Measurements from ENCODE around the gene SAMD4A. TPM values are rescaled to one million over a fixed set of nuclear protein-coding genes. Genes with fewer than 3 reads are reported as not detected.
A peak's percentile ranks its signal among the peaks of the same experiment; 100 is the strongest.

Gene SAMD4A
- total and polyA plus RNA-seq, 10 donors = 2.3 to 31.0 (median 21.2) TPM

DNA sequence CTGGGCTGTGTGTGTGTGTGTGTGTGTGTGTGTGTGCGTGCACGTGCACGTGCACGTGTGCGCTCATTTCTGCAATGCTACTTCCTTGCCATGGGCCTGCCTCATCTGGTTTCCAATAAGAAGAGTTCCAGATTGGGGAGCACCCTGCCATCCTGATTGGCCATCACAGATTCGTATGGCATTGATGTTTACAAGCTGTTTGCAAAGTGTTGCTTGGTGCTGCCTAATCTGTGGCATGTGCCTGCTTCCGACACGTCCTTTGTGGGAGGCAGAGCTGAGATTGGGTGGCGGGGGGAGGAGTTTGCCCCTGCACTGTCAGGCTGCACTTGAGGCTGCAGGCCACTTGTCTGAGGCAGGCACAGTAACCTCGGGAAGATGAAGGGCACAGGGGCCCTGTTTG, 39.2 kb downstream of the SAMD4A start:
- Histone ChIP-seq H3K27me3 (replicated peaks in 1 of 7) (no peaks in the 10 kb centered on the region), H3K4me3 (no peak overlapping the region), H3K9me3 (no peaks in the 10 kb centered on the region), H3K36me3 (no peaks in the 10 kb centered on the region), H3K27ac (peak overlapping the region in 3 of 8 donors; percentile 28 to 38 (median 32)), H3K4me1 (peaks cover 0 to 16% (median 13%) of the 10 kb centered on the region in 6 donors)
- 63 to 77% (median 74%) methylated on average over 10 of the region's 10 CpGs for WGBS, 5 donors
- TF ChIP-seq POLR2AphosphoS5 (IDR thresholded peaks at IDR 0.05) = peak in 2 of 3 donors; percentile 42
- TF ChIP-seq, protein P1, sequence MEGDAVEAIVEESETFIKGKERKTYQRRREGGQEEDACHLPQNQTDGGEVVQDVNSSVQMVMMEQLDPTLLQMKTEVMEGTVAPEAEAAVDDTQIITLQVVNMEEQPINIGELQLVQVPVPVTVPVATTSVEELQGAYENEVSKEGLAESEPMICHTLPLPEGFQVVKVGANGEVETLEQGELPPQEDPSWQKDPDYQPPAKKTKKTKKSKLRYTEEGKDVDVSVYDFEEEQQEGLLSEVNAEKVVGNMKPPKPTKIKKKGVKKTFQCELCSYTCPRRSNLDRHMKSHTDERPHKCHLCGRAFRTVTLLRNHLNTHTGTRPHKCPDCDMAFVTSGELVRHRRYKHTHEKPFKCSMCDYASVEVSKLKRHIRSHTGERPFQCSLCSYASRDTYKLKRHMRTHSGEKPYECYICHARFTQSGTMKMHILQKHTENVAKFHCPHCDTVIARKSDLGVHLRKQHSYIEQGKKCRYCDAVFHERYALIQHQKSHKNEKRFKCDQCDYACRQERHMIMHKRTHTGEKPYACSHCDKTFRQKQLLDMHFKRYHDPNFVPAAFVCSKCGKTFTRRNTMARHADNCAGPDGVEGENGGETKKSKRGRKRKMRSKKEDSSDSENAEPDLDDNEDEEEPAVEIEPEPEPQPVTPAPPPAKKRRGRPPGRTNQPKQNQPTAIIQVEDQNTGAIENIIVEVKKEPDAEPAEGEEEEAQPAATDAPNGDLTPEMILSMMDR (IDR thresholded peaks at IDR 0.05 in 8 of 11, conservative IDR thresholded peaks at IDR 0.05 in 3 of 11) = no peak
- DNase-seq = no peak
- intact Hi-C loops (cut with DNase I; ENCODE audit: low total_unique reads) = no loop called here

DNA sequence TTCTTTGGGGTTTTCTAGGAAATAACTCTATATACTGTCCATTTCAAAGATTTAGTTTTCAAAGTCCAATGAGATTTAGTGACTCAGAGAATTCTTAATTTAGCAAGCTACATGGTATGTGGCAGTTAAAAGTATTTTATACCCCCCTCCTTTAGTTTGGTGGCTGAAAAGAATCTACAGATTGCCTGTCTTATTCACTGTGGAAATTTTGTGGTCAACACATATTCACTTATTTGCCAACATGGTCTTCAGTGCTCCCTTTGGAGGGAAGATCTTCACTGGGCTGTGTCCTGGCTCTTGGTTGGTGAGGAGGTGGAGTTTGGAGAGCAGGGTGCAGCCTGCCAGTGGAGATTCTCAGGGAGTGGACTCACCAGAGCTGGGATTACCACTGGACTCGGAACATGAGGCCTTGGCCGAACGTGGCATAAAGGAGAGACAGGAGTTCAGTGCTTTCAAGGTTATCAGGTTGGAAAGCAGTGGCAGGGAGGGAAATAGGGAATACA, 39.8 kb downstream of the SAMD4A start:
- no peak for DNase-seq
- Histone ChIP-seq H3K27ac (peak overlapping the region in 6 of 8 donors; percentile 11 to 56 (median 30)), H3K27me3 (replicated peaks in 1 of 7) (no peaks in the 10 kb centered on the region), H3K36me3 (no peaks in the 10 kb centered on the region), H3K9me3 (no peaks in the 10 kb centered on the region), H3K4me3 (no peak overlapping the region), H3K4me1 (peaks cover 0 to 19% (median 14%) of the 10 kb centered on the region in 6 donors)
- no peak for TF ChIP-seq POLR2AphosphoS5 (IDR thresholded peaks at IDR 0.05)
- no peak for TF ChIP-seq POLR2A (IDR thresholded peaks at IDR 0.05)
- TF ChIP-seq, protein P1 (IDR thresholded peaks at IDR 0.05 in 8 of 11, conservative IDR thresholded peaks at IDR 0.05 in 3 of 11) = no peak
- WGBS, 5 donors = 70 to 87% (median 80%) methylated on average over 3 of the region's 3 CpGs
- intact Hi-C loops (cut with DNase I; ENCODE audit: low total_unique reads) = no loop called here

DNA sequence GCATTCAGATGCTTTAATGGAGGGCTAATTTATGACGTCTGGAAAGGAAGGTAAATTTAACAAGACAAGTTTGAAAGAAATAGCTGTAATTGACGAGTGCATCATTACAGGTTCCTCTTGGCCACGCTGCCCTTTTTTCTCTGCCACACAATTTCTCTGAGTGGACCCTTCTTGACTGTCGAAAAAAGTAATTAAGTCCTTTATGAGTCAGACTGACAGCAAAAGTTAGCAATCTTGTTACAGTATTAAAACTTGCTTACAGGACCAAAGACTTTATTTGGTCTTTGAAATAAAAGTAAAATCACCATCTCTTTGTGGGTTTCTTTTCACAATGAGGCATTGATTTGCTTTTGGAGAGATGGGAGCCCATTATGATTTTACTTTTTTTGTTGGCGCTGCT, 42.6 kb downstream of the SAMD4A start:
- Histone ChIP-seq H3K27me3 (replicated peaks in 1 of 7) (no peaks in the 10 kb centered on the region), H3K4me3 (no peak overlapping the region), H3K9me3 (no peaks in the 10 kb centered on the region), H3K27ac (no peak overlapping the region), H3K4me1 (peaks cover 0 to 19% (median 14%) of the 10 kb centered on the region in 6 donors), H3K36me3 (no peaks in the 10 kb centered on the region)
- no peak for DNase-seq
- intact Hi-C loops (cut with DNase I; ENCODE audit: low total_unique reads) = no loop called here
- TF ChIP-seq POLR2AphosphoS5 (IDR thresholded peaks at IDR 0.05) = no peak
- TF ChIP-seq, protein P1 (IDR thresholded peaks at IDR 0.05 in 8 of 11, conservative IDR thresholded peaks at IDR 0.05 in 3 of 11) = no peak
- no peak for TF ChIP-seq POLR2A (IDR thresholded peaks at IDR 0.05)
- WGBS, 5 donors = 69 to 82% (median 76%) methylated on average over 5 of the region's 5 CpGs

DNA sequence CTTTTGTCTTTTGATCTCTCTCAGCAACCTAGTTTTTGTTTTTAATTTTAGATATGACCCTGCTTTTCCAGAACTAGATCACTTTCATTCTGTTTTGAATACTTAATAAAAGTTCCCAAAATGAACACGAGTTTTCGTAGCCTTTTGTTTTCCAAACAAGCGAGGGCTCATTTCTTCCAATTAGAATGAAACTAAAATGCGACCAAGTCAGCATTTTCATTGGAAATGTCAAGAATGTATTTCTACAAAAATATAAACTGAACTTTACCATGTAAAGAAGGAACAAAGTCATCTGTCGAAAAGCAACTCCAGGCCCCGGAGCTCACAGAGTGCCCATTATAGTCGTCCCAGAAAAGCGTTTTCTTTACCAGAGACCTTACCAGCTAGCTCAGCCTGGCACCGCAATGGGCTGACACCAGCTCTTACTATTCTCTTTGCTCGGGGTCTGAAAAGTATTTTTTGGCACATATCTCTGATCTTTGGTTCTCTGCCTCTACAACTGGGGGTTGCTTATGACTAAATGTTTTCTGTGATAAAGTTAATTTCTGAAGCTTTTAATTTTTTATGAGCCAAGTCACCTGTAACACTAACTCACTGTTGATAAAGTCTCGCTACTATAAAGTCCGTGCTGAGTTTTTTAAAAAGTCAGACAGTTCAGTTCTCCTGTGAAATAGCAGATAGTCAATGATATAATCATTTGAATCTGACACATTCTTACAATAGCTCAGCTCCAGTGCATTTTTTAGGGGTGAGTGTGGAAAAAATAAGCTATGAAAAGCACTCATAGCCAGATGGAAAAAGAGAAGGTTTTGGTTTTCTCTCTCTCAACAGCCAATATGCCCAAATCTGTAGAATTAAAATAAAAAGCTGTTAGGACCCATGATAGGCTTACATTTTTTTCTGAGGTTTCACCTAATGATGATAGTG, 43.4 kb downstream of the SAMD4A start:
- Histone ChIP-seq H3K9me3 (no peaks in the 10 kb centered on the region), H3K4me1 (peaks cover 0 to 18% (median 14%) of the 10 kb centered on the region in 6 donors), H3K36me3 (no peaks in the 10 kb centered on the region), H3K4me3 (no peak overlapping the region), H3K27ac (peak overlapping the region in 1 of 8 donors; percentile 0), H3K27me3 (replicated peaks in 1 of 7) (no peaks in the 10 kb centered on the region)
- intact Hi-C loops (cut with DNase I; ENCODE audit: low total_unique reads) = no loop called here
- TF ChIP-seq POLR2A (IDR thresholded peaks at IDR 0.05) = no peak
- 86 to 91% (median 91%) methylated on average over 12 of the region's 12 CpGs for WGBS, 5 donors
- no peak for DNase-seq
